Nephron (organoid): ENCODE results near the gene ROBO4.

Experiments used
- H3K27ac Mint-ChIP-seq, 3 experiments: 2 replicates each; pipeline ENCODE4 v1.8.0; 2020; ENCODE audit warnings: mixed read lengths in 3 of 3, mild to moderate bottlenecking in 2 of 3, moderate library complexity in 1 of 3
- H3K27me3 Mint-ChIP-seq: 2 replicates; pipeline ENCODE4 v1.8.0; 2021; ENCODE audit warnings: low read depth, mild to moderate bottlenecking, moderate library complexity, mixed read lengths
- H3K36me3 Mint-ChIP-seq: 2 replicates; pipeline ENCODE4 v1.8.0; 2020; ENCODE audit warnings: low read depth, mixed read lengths
- H3K4me1 Mint-ChIP-seq: 2 replicates; pipeline ENCODE4 v1.8.0; 2020; ENCODE audit warnings: mixed read lengths
- H3K4me3 Mint-ChIP-seq, 3 experiments: 2 replicates each; pipeline ENCODE4 v1.8.0; 2020; ENCODE audit warnings: mild to moderate bottlenecking in 3 of 3, mixed read lengths in 3 of 3, moderate library complexity in 2 of 3
- H3K9me3 Mint-ChIP-seq: 2 replicates; pipeline ENCODE4 v1.8.0; 2020; ENCODE audit warnings: mixed read lengths
- CTCF ChIP-seq, 3 experiments: fragments of 200-600 bp; sonication (generic); IDR thresholded peaks; one replicate each; pipeline ENCODE4 v1.5.0; 2021; ENCODE audit warnings: antibody characterized with exemption in 3 of 3; ENCODE audit not compliant: unreplicated experiment in 3 of 3

ROBO4 gene

GRCh38 chr11:124895471-124895971, 2.1 kb downstream of the ROBO4 start:
- no peaks in the 10 kb centered on the region for H3K9me3 Mint-ChIP-seq
- H3K4me3 Mint-ChIP-seq, result no peak overlapping the region
- H3K36me3 Mint-ChIP-seq, result no peaks in the 10 kb centered on the region
- H3K27me3 Mint-ChIP-seq, result peaks cover 19% of the 10 kb centered on the region
- no peak for TF ChIP-seq CTCF (IDR thresholded peaks at IDR 0.05; ENCODE audit: unreplicated experiment in 3 of 3)
- peaks cover 69% of the 10 kb centered on the region for H3K4me1 Mint-ChIP-seq
- H3K27ac Mint-ChIP-seq, result no peak overlapping the region

GRCh38 chr11:124894606-124895430, 2.8 kb downstream of the ROBO4 start:
- Mint-ChIP-seq H3K4me3 (no peak overlapping the region), H3K36me3 (no peaks in the 10 kb centered on the region), H3K27me3 (peaks cover 19% of the 10 kb centered on the region), H3K27ac (peak overlapping the region in 2 of 3 experiments; percentile 64 to 75), H3K4me1 (peaks cover 75% of the 10 kb centered on the region), H3K9me3 (no peaks in the 10 kb centered on the region)
- TF ChIP-seq CTCF (IDR thresholded peaks at IDR 0.05; ENCODE audit: unreplicated experiment in 3 of 3), result no peak

- TF ChIP-seq CTCF (IDR thresholded peaks at IDR 0.05; ENCODE audit: unreplicated experiment in 3 of 3), result no peak
- H3K27me3 Mint-ChIP-seq, result peaks cover 13% of the 10 kb centered on the region
Measured at GRCh38 chr11:124893781-124894401, 3.8 kb downstream of the ROBO4 start.

GRCh38 chr11:124892750-124893454, 4.8 kb downstream of the ROBO4 start:
- H3K27me3 Mint-ChIP-seq, result peaks cover 15% of the 10 kb centered on the region
- peaks cover 73% of the 10 kb centered on the region for H3K4me1 Mint-ChIP-seq
- H3K9me3 Mint-ChIP-seq, result no peaks in the 10 kb centered on the region
- no peaks in the 10 kb centered on the region for H3K36me3 Mint-ChIP-seq
- H3K27ac Mint-ChIP-seq, result peak overlapping the region in 2 of 3 experiments; percentile 36 to 66
- no peak overlapping the region for H3K4me3 Mint-ChIP-seq
- TF ChIP-seq CTCF (IDR thresholded peaks at IDR 0.05; ENCODE audit: unreplicated experiment in 3 of 3), result no peak

More at GRCh38 chr11:124893781-124894401, 3.8 kb downstream of the ROBO4 start:
- H3K4me3 Mint-ChIP-seq, result no peak overlapping the region
- no peaks in the 10 kb centered on the region for H3K36me3 Mint-ChIP-seq
- H3K9me3 Mint-ChIP-seq, result no peaks in the 10 kb centered on the region
- peak overlapping the region in 2 of 3 experiments; percentile 64 to 75 for H3K27ac Mint-ChIP-seq
- peaks cover 74% of the 10 kb centered on the region for H3K4me1 Mint-ChIP-seq

GRCh38 chr11:124892146-124892545, 5.5 kb downstream of the ROBO4 start:
- H3K4me1 Mint-ChIP-seq, result peaks cover 67% of the 10 kb centered on the region
- no peak for TF ChIP-seq CTCF (IDR thresholded peaks at IDR 0.05; ENCODE audit: unreplicated experiment in 3 of 3)
- H3K36me3 Mint-ChIP-seq, result no peaks in the 10 kb centered on the region
- H3K9me3 Mint-ChIP-seq, result no peaks in the 10 kb centered on the region
- H3K27me3 Mint-ChIP-seq, result peaks cover 10% of the 10 kb centered on the region
- peak overlapping the region in 2 of 3 experiments; percentile 20 to 66 for H3K27ac Mint-ChIP-seq
- no peak overlapping the region for H3K4me3 Mint-ChIP-seq
